BE2C (cell line): Measurements from ENCODE around the gene MCTP2.

ENCODE experiments used
- DNase-seq: peaks from one replicate; pipeline ENCODE4 v3.0.0-alpha.2; 2020
- H3K27me3 ChIP-seq: fragments of 250-450 bp; sonication (Bioruptor Pico); 2 replicates; pipeline ENCODE4 v1.5.1; 2020; ENCODE audit warnings: mild to moderate bottlenecking
- H3K36me3 ChIP-seq: fragments of 250-450 bp; sonication (Bioruptor Pico); 2 replicates; pipeline ENCODE4 v1.5.1; 2020; ENCODE audit warnings: mild to moderate bottlenecking
- H3K4me1 ChIP-seq: fragments of 250-450 bp; sonication (Bioruptor Pico); 2 replicates; pipeline ENCODE4 v1.5.1; 2020
- H3K4me3 ChIP-seq: 2 replicates; pipeline ENCODE4 v1.5.1; 2011; ENCODE audit warnings: low read depth, low read length
- H3K9me3 ChIP-seq: fragments of 250-450 bp; sonication (Bioruptor Pico); 2 replicates; pipeline ENCODE4 v1.5.1; 2020
- TF ChIP-seq, protein P1 (sequence below): IDR thresholded peaks from 2 replicates; pipeline ENCODE4 v1.5.1; 2012; ENCODE audit warnings: mild to moderate bottlenecking, low read depth, low read length

MCTP2 gene

DNA sequence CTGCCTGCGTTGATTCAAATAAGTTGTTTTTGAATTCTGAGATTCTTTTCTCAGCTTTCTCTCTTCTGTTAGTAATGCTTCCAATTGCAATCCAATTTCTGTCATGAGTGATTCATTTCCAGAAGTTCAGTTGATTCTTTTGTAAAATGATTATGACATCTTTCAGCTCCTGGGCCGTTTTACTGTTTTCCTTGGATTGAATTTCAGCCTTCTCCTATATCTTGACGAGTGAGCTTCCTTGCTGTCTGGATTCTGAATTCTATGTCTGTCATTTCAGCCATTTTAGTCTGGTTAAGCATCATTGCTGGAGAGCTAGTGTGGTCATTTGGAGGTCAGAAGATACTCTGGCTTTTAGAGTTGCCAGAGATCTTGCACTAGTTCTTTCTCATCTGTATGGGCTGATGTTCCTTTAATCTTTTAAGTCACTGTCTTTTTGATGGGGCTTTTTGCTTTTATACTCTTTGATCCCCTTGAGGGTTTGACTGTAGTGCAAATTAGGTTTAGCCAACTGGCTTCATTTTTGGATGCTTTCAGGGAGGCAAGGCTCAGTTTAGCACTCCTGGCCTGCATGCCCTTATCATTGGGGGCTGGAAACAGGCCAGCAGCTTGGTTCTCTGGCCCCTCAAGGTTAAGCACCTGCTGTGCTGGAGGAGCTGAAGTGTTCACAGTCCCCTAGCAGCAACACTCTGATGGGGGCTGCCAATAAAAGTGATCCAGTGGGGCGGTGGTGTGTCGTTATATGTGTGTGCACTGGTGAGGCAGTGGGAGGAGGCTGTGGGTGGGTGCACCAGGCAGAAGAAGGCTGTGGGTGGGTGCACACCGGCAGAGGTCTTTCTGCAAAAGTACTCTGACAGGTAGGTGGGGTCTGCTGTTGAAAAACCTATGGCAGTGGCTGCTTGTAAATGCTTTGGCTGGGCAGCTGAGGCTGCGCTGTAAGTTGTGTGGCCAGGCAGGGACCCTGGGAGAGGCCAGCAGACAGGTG, 51.2 kb downstream of the MCTP2 start:
- TF ChIP-seq, protein P1, sequence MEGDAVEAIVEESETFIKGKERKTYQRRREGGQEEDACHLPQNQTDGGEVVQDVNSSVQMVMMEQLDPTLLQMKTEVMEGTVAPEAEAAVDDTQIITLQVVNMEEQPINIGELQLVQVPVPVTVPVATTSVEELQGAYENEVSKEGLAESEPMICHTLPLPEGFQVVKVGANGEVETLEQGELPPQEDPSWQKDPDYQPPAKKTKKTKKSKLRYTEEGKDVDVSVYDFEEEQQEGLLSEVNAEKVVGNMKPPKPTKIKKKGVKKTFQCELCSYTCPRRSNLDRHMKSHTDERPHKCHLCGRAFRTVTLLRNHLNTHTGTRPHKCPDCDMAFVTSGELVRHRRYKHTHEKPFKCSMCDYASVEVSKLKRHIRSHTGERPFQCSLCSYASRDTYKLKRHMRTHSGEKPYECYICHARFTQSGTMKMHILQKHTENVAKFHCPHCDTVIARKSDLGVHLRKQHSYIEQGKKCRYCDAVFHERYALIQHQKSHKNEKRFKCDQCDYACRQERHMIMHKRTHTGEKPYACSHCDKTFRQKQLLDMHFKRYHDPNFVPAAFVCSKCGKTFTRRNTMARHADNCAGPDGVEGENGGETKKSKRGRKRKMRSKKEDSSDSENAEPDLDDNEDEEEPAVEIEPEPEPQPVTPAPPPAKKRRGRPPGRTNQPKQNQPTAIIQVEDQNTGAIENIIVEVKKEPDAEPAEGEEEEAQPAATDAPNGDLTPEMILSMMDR = no peak
- Histone ChIP-seq H3K4me3 (no peak overlapping the region), H3K27me3 (no peaks in the 10 kb centered on the region), H3K36me3 (no peaks in the 10 kb centered on the region), H3K9me3 (no peaks in the 10 kb centered on the region), H3K4me1 (peaks cover 13% of the 10 kb centered on the region)
- no peak for DNase-seq

DNA sequence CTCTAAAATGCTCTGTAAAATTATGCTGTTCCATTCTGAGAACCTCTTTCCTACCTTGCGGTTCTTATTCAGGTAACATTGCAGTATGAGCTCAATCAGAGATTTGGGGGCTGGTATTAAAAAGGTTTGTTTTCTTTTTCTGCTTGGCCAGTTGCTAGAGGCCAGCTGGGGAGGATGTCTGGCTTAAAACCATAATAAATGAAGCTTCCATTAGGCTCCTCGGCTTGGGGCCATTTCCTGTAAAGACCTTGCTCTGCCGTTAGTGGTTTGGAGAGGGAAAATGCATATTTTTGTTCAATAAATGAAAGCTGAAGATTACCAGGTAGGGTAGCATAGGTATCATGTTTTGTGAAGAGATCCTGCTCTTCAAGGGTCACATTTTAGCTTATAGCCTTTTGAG, 55.2 kb downstream of the MCTP2 start:
- TF ChIP-seq, protein P1 = no peak
- peak; percentile 25 for DNase-seq
- Histone ChIP-seq H3K4me3 (peak overlapping the region; percentile 34), H3K27me3 (no peaks in the 10 kb centered on the region), H3K4me1 (peaks cover 13% of the 10 kb centered on the region), H3K9me3 (no peaks in the 10 kb centered on the region), H3K36me3 (no peaks in the 10 kb centered on the region)

DNA sequence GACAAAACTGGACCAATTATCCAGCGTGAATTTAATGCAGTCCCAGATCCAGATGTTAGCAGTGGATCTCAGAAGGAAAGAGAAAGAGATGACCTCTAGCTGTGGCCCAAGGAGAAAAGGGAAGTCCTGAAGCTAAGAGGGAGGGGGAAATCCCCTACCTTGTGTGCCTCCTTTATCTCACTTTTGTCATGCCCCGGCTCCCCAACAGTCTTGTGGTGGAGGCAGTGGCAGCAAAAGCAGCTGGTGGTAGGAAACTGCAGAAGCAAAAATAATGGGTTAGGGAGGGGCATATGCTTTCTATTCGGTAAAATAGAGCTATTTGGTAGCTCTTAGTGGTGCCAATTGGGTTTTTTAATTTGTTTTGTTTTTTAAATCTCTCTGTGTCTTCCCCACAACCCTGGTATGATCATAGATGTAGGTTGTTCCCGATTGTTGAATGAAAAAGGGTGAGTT, 56.5 kb downstream of the MCTP2 start:
- H3K27me3 ChIP-seq = no peaks in the 10 kb centered on the region
- TF ChIP-seq, protein P1 = no peak
- peaks cover 13% of the 10 kb centered on the region for H3K4me1 ChIP-seq
- DNase-seq = no peak
- no peak overlapping the region for H3K4me3 ChIP-seq
- H3K36me3 ChIP-seq = no peaks in the 10 kb centered on the region
- H3K9me3 ChIP-seq = no peaks in the 10 kb centered on the region

DNA sequence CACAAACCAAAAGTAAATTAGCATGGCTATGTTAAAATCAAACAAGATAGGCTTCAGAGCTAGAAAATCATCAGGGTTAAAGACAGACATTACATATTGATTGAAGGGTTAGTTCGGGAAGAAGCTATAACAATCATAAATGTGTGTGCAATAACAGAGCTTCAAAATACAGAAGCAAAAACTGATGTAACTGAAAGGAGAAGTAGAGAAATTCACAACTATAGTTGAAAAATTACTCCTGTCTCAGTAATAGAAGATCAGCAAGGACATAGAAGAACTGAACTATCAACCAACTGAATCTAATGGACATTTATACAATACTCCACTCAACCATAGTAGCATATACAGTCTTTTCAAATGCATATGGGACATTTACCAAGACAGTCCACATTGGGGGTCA, 59.4 kb downstream of the MCTP2 start:
- Histone ChIP-seq H3K27me3 (no peaks in the 10 kb centered on the region), H3K4me1 (peaks cover 12% of the 10 kb centered on the region), H3K36me3 (no peaks in the 10 kb centered on the region), H3K4me3 (no peak overlapping the region), H3K9me3 (no peaks in the 10 kb centered on the region)
- DNase-seq = no peak
- TF ChIP-seq, protein P1 = no peak

DNA sequence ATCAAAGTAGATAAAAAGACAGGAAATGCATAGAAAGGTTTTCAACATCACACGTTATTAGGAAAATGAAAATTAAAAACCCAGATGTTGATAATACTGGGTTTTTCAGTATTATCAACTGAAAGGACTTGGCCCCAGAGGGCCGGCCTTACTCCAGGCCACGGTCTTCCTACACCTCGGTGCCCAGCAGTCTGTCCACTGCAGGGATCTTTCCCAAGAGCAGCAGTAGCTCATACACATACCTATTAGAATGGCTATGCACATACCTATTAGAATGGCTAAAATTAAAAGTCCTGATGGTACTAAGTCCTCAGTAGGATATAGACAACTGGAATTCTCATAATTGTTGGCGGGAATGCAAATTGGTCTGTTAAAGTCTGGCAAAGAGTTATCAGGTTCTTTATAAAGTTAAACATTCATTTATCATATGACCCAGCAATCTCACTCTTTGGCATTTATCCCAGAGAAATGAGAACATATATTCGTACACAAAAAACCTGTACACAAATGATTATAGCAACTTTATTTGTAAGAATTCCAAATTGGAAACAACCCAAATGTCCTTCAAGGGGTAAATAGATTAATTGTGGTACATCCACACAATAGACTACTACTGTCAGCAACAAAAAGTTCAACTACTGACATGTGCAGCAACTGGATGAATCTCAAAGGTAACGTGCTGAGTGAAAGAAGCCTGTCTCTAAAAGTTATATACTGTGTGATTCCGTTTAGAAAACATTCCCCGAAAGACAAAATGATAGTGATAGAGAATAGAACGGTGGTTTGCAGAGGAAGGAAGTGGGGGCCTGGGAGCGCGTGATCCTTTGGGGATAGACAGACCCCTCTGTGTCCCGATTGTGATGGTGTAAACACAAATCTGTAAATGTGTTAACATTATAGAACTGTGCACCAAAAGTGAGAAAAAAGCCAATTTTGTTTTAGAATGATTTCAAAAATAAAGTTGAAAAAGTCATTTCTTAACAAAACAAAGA, 62.3 kb downstream of the MCTP2 start:
- H3K27me3 ChIP-seq = no peaks in the 10 kb centered on the region
- H3K36me3 ChIP-seq = no peaks in the 10 kb centered on the region
- H3K9me3 ChIP-seq = no peaks in the 10 kb centered on the region
- no peak for DNase-seq
- no peak overlapping the region for H3K4me3 ChIP-seq
- H3K4me1 ChIP-seq = no peaks in the 10 kb centered on the region
- TF ChIP-seq, protein P1 = no peak
